IMR-90 (cell line): ENCODE measurements around the gene CHCHD1. TPM values are rescaled to one million over a fixed set of nuclear protein-coding genes. Genes with fewer than 3 reads are reported as not detected.

ENCODE experiments used
- ATAC-seq: fragments of 200-7000 bp; cut with Tn5 transposase; 2 replicates; pipeline ENCODE4 v1.9.1; 2020; ENCODE audit warnings: low read depth, mild to moderate bottlenecking, moderate library complexity
- BruUV-seq: library from RNA; stranded (reverse); fragments of 400-500 nt; replicated peaks from 2 replicates; lab custom pipeline; 2021; lab: Mats Ljungman, UMichigan
- CTCF ChIA-PET: fragments of 300-600 bp; formaldehyde crosslinking; extraction: SDS; loops from one replicate; lab custom pipeline; 2021; ENCODE audit warnings: antibody characterized with exemption; lab: Yijun Ruan, JAX
- POLR2A ChIA-PET: fragments of 300-600 bp; sonication (Branson Sonifier 250); formaldehyde crosslinking; loops from one replicate; lab custom pipeline; 2022; ENCODE audit warnings: antibody characterized with exemption; ENCODE audit not compliant: unreplicated experiment; lab: Charles Lee
- DNase-seq: peaks from one replicate; pipeline ENCODE4 v3.0.0; 2013
- H2AFZ ChIP-seq: replicated peaks from 2 replicates; pipeline ENCODE3; 2013; ENCODE audit warnings: low read length, mild to moderate bottlenecking; ENCODE audit not compliant: poor library complexity
- H2AK5ac ChIP-seq: 2 replicates; pipeline ENCODE4 v1.6.1; 2013; ENCODE audit warnings: low read depth, low read length, inconsistent platforms
- H2AK9ac ChIP-seq: replicated peaks from 2 replicates; pipeline ENCODE3; 2013; ENCODE audit warnings: mild to moderate bottlenecking, low read depth, low read length, moderate library complexity; ENCODE audit not compliant: poor library complexity
- H2BK120ac ChIP-seq: 2 replicates; pipeline ENCODE4 v1.6.1; 2013; ENCODE audit warnings: low read depth, low read length, inconsistent platforms
- H2BK15ac ChIP-seq: 3 replicates; pipeline ENCODE4 v1.6.1; 2013; ENCODE audit warnings: low read depth, low read length, inconsistent platforms
- H2BK20ac ChIP-seq: 2 replicates; pipeline ENCODE4 v1.6.1; 2013; ENCODE audit warnings: low read depth, mild to moderate bottlenecking, inconsistent platforms, low read length, moderate library complexity
- H2BK5ac ChIP-seq: 2 replicates; pipeline ENCODE4 v1.6.1; 2013; ENCODE audit warnings: mild to moderate bottlenecking, low read depth, low read length, inconsistent platforms; ENCODE audit not compliant: poor library complexity, severe bottlenecking
- H3K14ac ChIP-seq: replicated peaks from 2 replicates; pipeline ENCODE4 v1.6.1; 2013; ENCODE audit warnings: low read depth, low read length, inconsistent platforms
- H3K18ac ChIP-seq: 2 replicates; pipeline ENCODE4 v1.6.1; 2013; ENCODE audit warnings: low read depth, low read length, control low read depth
- H3K23ac ChIP-seq: 2 replicates; pipeline ENCODE4 v1.6.1; 2013; ENCODE audit warnings: low read depth, low read length, inconsistent platforms
- H3K27ac ChIP-seq: 2 replicates; pipeline ENCODE4 v1.5.1; 2013; ENCODE audit warnings: mild to moderate bottlenecking, control low read depth, low read length; ENCODE audit not compliant: insufficient read depth
- H3K27me3 ChIP-seq: 2 replicates; pipeline ENCODE4 v1.6.1; 2013; ENCODE audit warnings: low read length; ENCODE audit not compliant: control insufficient read depth, insufficient read depth
- H3K36me3 ChIP-seq: 2 replicates; pipeline ENCODE4 v1.6.1; 2013; ENCODE audit warnings: low read length, mixed read lengths; ENCODE audit not compliant: control insufficient read depth, insufficient read depth
- H3K4ac ChIP-seq: 2 replicates; pipeline ENCODE4 v1.6.1; 2013; ENCODE audit warnings: low read depth, low read length, inconsistent platforms
- H3K4me1 ChIP-seq: 2 replicates; pipeline ENCODE4 v1.6.1; 2013; ENCODE audit warnings: low read length, mixed read lengths; ENCODE audit not compliant: control insufficient read depth, insufficient read depth
- H3K4me2 ChIP-seq: 2 replicates; pipeline ENCODE4 v1.6.1; 2013; ENCODE audit warnings: low read depth, mild to moderate bottlenecking, control low read depth, low read length, moderate library complexity
- H3K4me3 ChIP-seq: 2 replicates; pipeline ENCODE4 v1.5.1; 2013; ENCODE audit warnings: low read depth, mild to moderate bottlenecking, control low read depth, low read length, moderate library complexity; ENCODE audit not compliant: insufficient read depth
- H3K56ac ChIP-seq: 2 replicates; pipeline ENCODE4 v1.6.1; 2013; ENCODE audit warnings: low read length, inconsistent platforms; ENCODE audit not compliant: insufficient read depth; ENCODE audit errors: extremely low read depth
- H3K79me1 ChIP-seq, 2 experiments: 2 replicates each; pipeline ENCODE4 v1.6.1; 2013; ENCODE audit warnings: low read length in 2 of 2, inconsistent platforms in 1 of 2, low read depth in 1 of 2
- H3K9ac ChIP-seq: 2 replicates; pipeline ENCODE4 v1.6.1; 2013; ENCODE audit warnings: low read depth, low read length, control low read depth
- H3K9me1 ChIP-seq: 2 replicates; pipeline ENCODE4 v1.6.1; 2013; ENCODE audit warnings: low read length, inconsistent platforms; ENCODE audit not compliant: insufficient read depth
- H3K9me3 ChIP-seq: 2 replicates; pipeline ENCODE4 v1.6.1; 2013; ENCODE audit warnings: low read length; ENCODE audit not compliant: control insufficient read depth, insufficient read depth
- H4K20me1 ChIP-seq: 2 replicates; pipeline ENCODE4 v1.6.1; 2013; ENCODE audit warnings: low read length, inconsistent platforms; ENCODE audit not compliant: insufficient read depth
- H4K5ac ChIP-seq: 2 replicates; pipeline ENCODE4 v1.6.1; 2013; ENCODE audit warnings: mild to moderate bottlenecking, low read depth, low read length, control low read depth
- H4K8ac ChIP-seq, 2 experiments: 2 replicates each; pipeline ENCODE4 v1.6.1; 2013; ENCODE audit warnings: low read depth in 2 of 2, low read length in 2 of 2, control low read depth in 1 of 2, inconsistent platforms in 1 of 2
- H4K91ac ChIP-seq: 2 replicates; pipeline ENCODE4 v1.6.1; 2013; ENCODE audit warnings: low read depth, low read length, inconsistent platforms; ENCODE audit not compliant: insufficient read depth
- CEBPB ChIP-seq: IDR thresholded peaks from 2 replicates; pipeline ENCODE4 v1.6.1; 2012; ENCODE audit warnings: low read depth, low read length, improper control_type of control experiment
- CHD1 ChIP-seq: IDR thresholded peaks from 2 replicates; pipeline ENCODE4 v1.6.1; 2012; ENCODE audit warnings: low read depth, low read length, improper control_type of control experiment
- ELK1 ChIP-seq: fragments of 150-350 bp; IDR thresholded peaks from 2 replicates; pipeline ENCODE4 v1.6.1; 2016; ENCODE audit warnings: low read depth, mild to moderate bottlenecking, low read length, moderate library complexity, borderline replicate concordance
- FOS ChIP-seq: fragments of 150-350 bp; IDR thresholded peaks from 2 replicates; pipeline ENCODE4 v1.6.1; 2016; ENCODE audit warnings: low read depth, low read length
- MAFK ChIP-seq: IDR thresholded peaks from 2 replicates; pipeline ENCODE4 v1.6.1; 2012; ENCODE audit warnings: low read depth, low read length, improper control_type of control experiment
- MAZ ChIP-seq: IDR thresholded peaks from 2 replicates; pipeline ENCODE4 v1.6.1; 2012; ENCODE audit warnings: low read depth, mild to moderate bottlenecking, low read length, improper control_type of control experiment, moderate library complexity, borderline replicate concordance
- MXI1 ChIP-seq: IDR thresholded peaks from 2 replicates; pipeline ENCODE4 v1.6.1; 2012; ENCODE audit warnings: low read depth, mild to moderate bottlenecking, low read length, moderate library complexity, borderline replicate concordance
- NFE2L2 ChIP-seq: fragments of 150-350 bp; IDR thresholded peaks from 2 replicates; pipeline ENCODE4 v1.6.1; 2016; ENCODE audit warnings: low read depth, mild to moderate bottlenecking, low read length
- RAD21 ChIP-seq: IDR thresholded peaks from 2 replicates; pipeline ENCODE4 v1.6.1; 2012; ENCODE audit warnings: low read length, improper control_type of control experiment
- RCOR1 ChIP-seq: IDR thresholded peaks from 2 replicates; pipeline ENCODE4 v1.6.1; 2012; ENCODE audit warnings: mild to moderate bottlenecking, low read length, improper control_type of control experiment; ENCODE audit not compliant: insufficient replicate concordance
- RFX5 ChIP-seq: IDR thresholded peaks from 2 replicates; pipeline ENCODE4 v1.8.0; 2012; ENCODE audit warnings: low read depth, mild to moderate bottlenecking, low read length, moderate library complexity
- SMC3 ChIP-seq: fragments of 150-350 bp; IDR thresholded peaks from 2 replicates; pipeline ENCODE4 v1.6.1; 2016; ENCODE audit warnings: low read depth, mild to moderate bottlenecking, antibody characterized with exemption, low read length, moderate library complexity
- WGBS, 2 experiments: methylation state at CpG; one replicate each; pipeline versions ENCODE4 v1.1.5 to v1.1.7; 2013; ENCODE audit warnings: missing lambda C conversion rate in 2 of 2; ENCODE audit not compliant: insufficient read length in 1 of 2; ENCODE audit errors: extremely low coverage in 2 of 2; 5-methylcytosine and 5-hydroxymethylcytosine counted together
- dilution Hi-C: fragments of 300-500 bp; cut with HindIII; formaldehyde crosslinking; loops from one replicate; pipeline ENCODE4 v1.14.3; 2018; ENCODE audit warnings: low sequenced_read_pairs; ENCODE audit not compliant: unreplicated experiment
- in situ Hi-C: fragments of 300-500 bp; cut with MboI; formaldehyde crosslinking; loops from 3 replicates; pipeline ENCODE4 v1.14.3; 2019; ENCODE audit warnings: low sequenced_read_pairs, inconsistent platforms, mixed read lengths
- intact Hi-C: fragments of 100-400 bp; cut with micrococcal nuclease; formaldehyde crosslinking; loops from 2 replicates; pipeline ENCODE4 v1.10.0; 2022
- polyA plus RNA-seq, 3 experiments: library from polyadenylated mRNA; depleted of rRNA; stranded (reverse); fragments of >200 nt; gene quantifications; 2 replicates each; pipeline ENCODE4 v1.2.3, GENCODE V29; 2012; ENCODE audit warnings: low replicate concordance in 1 of 3
- total RNA-seq: library from RNA; depleted of rRNA; stranded (reverse); fragments of >200 nt; gene quantifications from 2 replicates; pipeline ENCODE4 v1.2.3, GENCODE V29; 2012
- TF ChIP-seq, protein P1 (sequence below): fragments of 150-350 bp; IDR thresholded peaks from 2 replicates; pipeline ENCODE4 v1.6.1; 2017; ENCODE audit warnings: mild to moderate bottlenecking, antibody characterized with exemption, low read length, low read depth
- TF ChIP-seq, protein P2 (sequence below): conservative IDR thresholded peaks from 2 replicates; pipeline ENCODE4 v1.5.1; 2012; ENCODE audit warnings: mild to moderate bottlenecking, low read depth, low read length, improper control_type of control experiment

CHCHD1 gene
- total and polyA plus RNA-seq, 2 of the 4 experiments (the other 2 are of a cell fraction): 11.5 to 21.0 TPM

- Histone ChIP-seq H2AK9ac (no peak overlapping the region), H4K91ac (no peak overlapping the region), H2BK120ac (no peak overlapping the region), H2AFZ (no peak overlapping the region), H2AK5ac (no peak overlapping the region), H3K9me1 (peaks cover 8% of the 10 kb centered on the region; the same call in 1 of the 2 replicates), H3K4me2 (no peak overlapping the region), H3K27ac (no peak overlapping the region), H4K5ac (no peak overlapping the region), H3K79me1 (peaks cover 37 to 73% of the 10 kb centered on the region in 2 experiments), H4K8ac (no peak overlapping the region), H3K9me3 (no peaks in the 10 kb centered on the region), H2BK15ac (no peak overlapping the region), H3K4me1 (peaks cover 2% of the 10 kb centered on the region), H3K4me3 (no peak overlapping the region), H2BK20ac (no peak overlapping the region), H3K56ac (no peak overlapping the region), H3K18ac (no peak overlapping the region), H4K20me1 (peaks cover 26% of the 10 kb centered on the region), H3K27me3 (no peaks in the 10 kb centered on the region), H3K14ac (no peak overlapping the region), H2BK5ac (no peak overlapping the region), H3K36me3 (peaks cover 42% of the 10 kb centered on the region), H3K9ac (no peak overlapping the region), H3K4ac (no peak overlapping the region), H3K23ac (no peak overlapping the region)
- CTCF ChIA-PET: no interaction called here
- WGBS, 2 experiments: no CpG with 5 or more reads among the region's 1 CpG
- intact Hi-C loops (no loop called here), in situ Hi-C loops (no loop called here), dilution Hi-C loops (no loop called here)
- TF ChIP-seq, protein P1, sequence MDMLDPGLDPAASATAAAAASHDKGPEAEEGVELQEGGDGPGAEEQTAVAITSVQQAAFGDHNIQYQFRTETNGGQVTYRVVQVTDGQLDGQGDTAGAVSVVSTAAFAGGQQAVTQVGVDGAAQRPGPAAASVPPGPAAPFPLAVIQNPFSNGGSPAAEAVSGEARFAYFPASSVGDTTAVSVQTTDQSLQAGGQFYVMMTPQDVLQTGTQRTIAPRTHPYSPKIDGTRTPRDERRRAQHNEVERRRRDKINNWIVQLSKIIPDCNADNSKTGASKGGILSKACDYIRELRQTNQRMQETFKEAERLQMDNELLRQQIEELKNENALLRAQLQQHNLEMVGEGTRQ: no peak
- TF ChIP-seq MAFK: no peak
- TF ChIP-seq SMC3: no peak
- no peak for TF ChIP-seq RAD21
- TF ChIP-seq FOS: no peak
- TF ChIP-seq RCOR1: no peak
- TF ChIP-seq NFE2L2: no peak
- no peak for TF ChIP-seq MAZ
- no peak for TF ChIP-seq RFX5
- no peak for TF ChIP-seq MXI1
- TF ChIP-seq CEBPB: no peak
- no peak for TF ChIP-seq ELK1
- TF ChIP-seq, protein P2, sequence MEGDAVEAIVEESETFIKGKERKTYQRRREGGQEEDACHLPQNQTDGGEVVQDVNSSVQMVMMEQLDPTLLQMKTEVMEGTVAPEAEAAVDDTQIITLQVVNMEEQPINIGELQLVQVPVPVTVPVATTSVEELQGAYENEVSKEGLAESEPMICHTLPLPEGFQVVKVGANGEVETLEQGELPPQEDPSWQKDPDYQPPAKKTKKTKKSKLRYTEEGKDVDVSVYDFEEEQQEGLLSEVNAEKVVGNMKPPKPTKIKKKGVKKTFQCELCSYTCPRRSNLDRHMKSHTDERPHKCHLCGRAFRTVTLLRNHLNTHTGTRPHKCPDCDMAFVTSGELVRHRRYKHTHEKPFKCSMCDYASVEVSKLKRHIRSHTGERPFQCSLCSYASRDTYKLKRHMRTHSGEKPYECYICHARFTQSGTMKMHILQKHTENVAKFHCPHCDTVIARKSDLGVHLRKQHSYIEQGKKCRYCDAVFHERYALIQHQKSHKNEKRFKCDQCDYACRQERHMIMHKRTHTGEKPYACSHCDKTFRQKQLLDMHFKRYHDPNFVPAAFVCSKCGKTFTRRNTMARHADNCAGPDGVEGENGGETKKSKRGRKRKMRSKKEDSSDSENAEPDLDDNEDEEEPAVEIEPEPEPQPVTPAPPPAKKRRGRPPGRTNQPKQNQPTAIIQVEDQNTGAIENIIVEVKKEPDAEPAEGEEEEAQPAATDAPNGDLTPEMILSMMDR: no peak
- TF ChIP-seq CHD1: no peak
- ATAC-seq: no peak
- DNase-seq: no peak
- no TSS peak for BruUV-seq
- POLR2A ChIA-PET: no interaction called here
These were observed 25.7 kb upstream of the CHCHD1 start for GRCh38 chr10:73756183-73756582.
